NCI-H345 (cell line): ENCODE data around the gene MYO1G.
A peak's percentile ranks its signal among the peaks of the same experiment; 100 is the strongest.
"Not testable (repeated sequence)": the region's sequence is repeated elsewhere in the genome, so short reads cannot be mapped to it uniquely, and the experiment has no call there.

Experiments used
- DNase-seq: peaks from one replicate; lab custom pipeline; 2025; lab: John Stamatoyannopoulos, UW

Gene MYO1G

GRCh38 chr7:44936322-44936721, 42.5 kb downstream of the MYO1G start:
- no peak for DNase-seq

GRCh38 chr7:44935583-44935982, 43.2 kb downstream of the MYO1G start:
- no peak for DNase-seq

DNA sequence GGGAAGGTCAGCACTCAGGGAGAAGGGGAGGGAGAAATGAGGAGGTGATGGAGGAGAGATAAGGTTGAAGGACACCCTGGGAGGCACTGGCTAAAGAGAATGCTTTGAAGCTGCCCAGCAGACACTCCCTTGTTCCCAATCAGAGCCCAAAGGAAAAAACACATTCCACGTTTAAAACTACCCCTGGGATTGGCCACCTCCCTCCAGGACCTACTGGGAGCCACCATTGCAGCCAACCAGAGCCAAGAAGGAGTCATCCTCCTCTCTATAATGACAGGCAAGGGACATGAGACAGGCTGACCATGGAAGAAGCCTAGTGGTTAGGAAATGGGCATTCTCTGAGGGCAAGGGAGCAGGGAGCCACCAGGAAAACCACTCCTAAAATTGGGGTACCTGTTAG, 43.8 kb downstream of the MYO1G start:
- no peak for DNase-seq

- not testable (repeated sequence) for DNase-seq
Measured at GRCh38 chr7:44934510-44934909, 44.3 kb downstream of the MYO1G start.

DNA sequence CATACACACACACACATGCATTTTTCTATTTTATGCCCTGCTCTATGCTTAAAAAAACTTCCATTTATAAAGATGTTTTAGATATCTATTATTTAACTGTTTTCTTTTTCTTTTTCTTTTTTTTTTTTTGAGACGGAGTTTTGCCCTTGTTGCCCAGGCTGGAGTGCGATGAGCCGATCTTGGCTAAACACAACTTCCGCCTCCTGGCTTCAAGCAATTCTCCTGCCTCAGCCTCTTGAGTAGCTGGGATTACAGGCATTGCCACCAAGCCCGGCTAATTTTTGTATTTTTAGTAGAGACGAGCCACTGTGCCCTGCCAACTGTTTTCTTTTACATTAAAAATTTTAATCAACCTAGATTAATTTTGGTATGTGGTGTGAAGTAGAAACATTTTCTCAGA, 47.9 kb downstream of the MYO1G start:
- no peak for DNase-seq

- DNase-seq, result no peak
Measured at GRCh38 chr7:44922351-44922694, 56.5 kb downstream of the MYO1G start.

DNA sequence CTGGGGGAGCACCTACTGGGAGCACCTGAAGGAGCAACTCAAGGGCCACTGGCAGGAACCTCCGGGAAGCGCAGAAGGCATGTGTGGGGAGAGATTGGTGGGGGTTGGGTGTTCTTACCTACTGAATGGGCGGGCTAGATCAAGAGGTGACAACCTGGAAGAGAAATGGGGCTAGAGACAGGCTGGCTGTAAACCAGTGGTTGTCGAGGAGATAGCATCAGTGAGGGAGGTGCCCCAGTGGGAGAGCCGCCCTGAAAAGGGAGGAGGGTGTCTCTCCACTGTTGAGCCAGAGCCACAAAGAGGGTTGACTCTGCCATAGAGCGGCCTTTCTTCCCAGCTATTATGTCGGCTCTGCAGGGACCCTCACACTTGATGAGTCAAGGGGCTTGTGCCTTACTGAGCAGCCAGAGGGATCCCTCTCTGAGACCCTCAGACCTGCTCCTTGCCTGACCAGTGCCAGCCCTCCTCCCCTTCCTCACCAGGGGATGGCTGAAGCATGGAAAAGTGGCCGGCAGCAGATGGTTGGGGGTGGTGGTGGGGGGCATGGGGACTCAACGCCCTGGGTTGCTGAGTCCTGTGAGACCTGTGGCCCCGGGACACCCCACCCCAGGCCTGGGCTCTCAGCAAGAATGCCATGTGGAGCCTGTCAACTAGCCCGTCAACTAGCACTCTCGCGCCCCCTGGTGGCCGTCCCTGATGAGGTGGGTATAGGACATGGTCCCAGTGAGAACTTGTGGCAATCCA, 57.0 kb downstream of the MYO1G start:
- DNase-seq, result peak; percentile 36

DNA sequence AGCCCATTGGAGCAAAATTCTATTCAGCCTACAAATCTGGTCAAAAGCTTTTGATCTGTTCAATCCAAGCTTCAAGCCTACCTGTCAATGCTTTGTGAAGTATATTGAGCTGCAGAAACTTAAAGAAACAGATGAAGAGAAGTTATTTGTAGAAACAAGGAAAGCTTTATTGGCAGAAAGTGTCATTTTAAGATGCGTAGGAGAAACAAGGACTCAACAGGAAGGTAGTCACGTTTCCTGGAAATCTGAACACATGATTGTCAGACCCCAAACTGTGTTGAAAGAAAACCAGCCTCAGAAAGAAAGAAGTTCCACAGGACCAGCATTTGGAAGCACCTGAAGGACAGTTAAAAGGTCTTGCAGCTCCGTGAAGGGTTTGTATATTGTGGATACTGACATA, 58.7 kb downstream of the MYO1G start:
- no peak for DNase-seq

DNA sequence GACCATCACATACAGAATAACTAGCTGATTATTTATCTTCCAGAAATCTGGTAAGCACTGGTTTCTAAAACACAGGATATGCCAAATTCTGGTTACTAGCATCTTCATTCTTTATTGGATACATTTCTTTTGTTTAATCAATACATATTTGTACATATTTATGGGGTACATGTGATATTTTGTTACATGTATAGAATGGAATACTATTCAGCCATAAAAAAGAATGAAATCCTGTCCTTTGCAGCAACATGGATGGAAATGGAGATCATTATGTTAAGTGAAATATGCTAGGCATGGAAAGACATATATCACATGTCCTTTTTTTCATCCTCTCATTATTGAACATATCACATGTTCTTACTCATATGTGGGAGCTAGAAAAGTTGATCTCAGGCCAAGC, 60.8 kb downstream of the MYO1G start:
- no peak for DNase-seq

- no peak for DNase-seq
Measured at GRCh38 chr7:44917465-44917864, 61.4 kb downstream of the MYO1G start.

DNA sequence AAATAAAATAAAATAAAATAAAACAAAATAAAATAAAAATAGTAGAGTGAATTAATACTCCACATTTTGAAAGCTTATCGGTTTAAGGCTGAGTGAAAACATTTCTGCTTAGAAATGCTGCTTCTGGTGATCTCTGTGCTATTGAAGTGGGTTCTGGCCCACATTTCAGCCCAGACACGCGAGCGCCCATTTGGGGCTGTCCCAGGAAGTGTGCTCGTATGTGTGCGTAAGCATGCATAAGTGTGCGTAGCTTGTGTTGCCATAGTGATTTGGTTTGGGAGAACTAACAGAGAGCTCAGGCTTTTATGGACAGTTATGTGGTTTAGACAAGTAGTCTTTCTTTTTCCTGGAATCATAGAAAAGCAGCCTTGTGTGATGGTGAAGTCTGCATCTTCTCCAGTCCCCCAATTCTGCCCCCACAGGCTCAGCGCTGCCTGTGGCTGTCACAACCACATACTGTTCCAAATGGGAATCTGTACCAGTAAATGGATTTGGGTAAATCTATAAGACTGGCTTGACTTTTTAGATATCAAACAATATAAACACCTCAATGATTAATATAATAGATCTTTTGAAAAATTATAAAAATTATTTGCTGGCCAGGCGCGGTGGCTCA, 63.7 kb downstream of the MYO1G start:
- no peak for DNase-seq

DNA sequence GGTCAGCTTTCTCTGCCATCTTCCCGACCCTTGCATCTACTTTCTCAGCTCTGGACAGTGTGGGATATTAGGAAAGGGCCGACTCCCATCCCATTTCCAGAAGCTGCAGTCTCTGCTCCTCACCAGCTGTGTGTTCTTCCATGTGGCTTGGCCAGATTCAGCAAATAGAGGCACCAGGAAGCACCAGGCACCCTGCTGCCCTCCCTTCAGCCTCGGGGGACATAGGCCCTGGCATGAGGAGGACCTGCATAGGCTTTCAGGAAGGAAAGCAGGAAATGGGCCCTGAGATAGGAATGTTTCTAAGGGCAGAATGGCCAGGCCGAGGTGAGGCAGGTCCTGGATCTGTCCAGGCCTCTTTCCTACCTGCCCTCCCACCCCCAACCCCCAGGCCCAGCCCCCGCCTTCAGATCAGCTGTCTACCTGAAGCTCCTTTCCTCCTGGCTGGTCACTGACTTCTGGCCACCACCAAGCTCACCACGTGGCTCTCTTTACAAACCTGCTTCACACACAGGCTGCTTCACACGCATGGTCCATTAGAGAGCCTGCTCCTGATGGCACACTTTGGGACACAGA, 66.0 kb downstream of the MYO1G start:
- no peak for DNase-seq
